GM04503 (cell line): ENCODE results near the gene PIF1.
"Not testable (repeated sequence)": the region's sequence is repeated elsewhere in the genome, so short reads cannot be mapped to it uniquely, and the experiment has no call there.

Experiments used
- DNase-seq: peaks from one replicate; pipeline ENCODE4 v3.0.0-alpha.2; 2012; ENCODE audit warnings: low read depth

Gene PIF1

DNA sequence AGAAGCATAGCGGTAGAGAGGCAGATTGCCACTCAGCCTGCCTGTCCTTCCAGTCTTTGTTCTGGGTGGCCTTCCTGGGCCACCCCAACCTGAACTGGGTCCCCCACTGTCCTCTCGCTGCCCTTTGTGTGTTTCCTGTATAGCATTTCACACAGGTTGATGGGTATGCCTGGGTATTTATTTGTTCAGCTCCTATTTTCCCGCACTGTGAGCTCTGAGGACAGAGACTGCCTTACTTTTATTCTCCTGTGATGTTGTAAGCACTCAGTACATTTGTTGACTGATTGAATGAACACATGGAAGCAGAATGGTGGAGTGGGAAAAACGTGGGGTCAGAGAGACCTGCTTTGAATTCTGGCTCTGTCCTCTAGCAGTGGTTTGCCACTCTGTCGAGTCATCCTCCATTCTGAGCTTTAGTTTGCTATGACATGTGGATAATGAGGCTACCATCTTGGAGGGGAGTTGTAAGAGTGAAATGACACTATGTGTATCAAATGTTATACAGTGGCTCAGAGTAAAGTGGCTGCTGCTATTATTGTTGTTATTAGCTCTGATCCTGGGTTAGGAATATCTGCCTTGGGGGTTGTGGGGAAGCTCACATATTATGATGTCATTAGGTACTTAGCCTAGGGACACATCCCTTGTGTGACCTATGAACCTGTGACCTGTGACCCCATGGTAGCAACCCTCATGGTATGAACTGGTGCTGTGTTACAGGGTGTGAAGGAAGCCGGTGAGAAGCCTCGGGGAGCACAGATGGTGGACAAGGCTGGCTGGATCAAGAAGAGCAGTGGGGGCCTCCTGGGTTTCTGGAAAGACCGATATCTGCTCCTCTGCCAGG lies 22.6 kb upstream of the PIF1 start:
- DNase-seq = no peak

DNA sequence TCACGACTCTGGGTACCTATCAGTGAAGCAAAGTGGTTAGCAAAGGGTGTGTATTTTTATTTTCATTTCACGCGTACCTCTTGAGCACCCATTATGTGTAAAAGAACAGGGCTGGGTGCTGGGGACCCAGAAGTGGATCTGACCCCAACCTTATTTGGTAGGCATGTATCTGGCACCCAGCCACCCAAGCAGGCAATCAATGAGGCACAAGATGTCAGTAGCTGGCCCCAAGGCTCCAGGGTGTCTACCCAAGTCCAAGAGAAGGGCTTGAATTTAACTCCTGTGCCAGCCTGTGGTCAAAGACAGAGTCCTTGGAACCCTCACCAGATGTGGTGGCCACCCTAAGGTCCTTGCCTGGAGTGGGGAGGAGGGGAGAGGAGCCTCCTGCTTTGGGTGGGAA lies 22.0 kb upstream of the PIF1 start:
- no peak for DNase-seq

DNA sequence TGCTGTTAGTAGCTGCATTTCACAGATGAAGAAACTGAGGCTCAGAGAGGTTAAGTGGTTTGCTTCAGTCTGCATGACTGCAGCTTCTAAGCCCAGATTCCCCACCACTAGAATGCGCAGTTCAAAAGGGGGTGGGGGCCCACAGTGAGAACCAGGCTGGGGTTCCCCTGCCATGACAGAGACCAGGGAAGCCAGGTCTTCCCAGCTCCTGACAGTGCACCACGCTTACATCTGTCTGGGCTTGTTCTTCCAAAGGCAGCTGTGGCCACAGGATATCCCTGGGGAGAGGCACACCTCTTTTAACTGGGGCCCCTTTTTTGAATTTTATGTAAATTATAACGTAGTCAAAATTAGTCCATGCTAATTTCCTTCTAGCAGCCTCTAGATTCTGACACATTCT lies 21.6 kb upstream of the PIF1 start:
- DNase-seq = no peak

DNA sequence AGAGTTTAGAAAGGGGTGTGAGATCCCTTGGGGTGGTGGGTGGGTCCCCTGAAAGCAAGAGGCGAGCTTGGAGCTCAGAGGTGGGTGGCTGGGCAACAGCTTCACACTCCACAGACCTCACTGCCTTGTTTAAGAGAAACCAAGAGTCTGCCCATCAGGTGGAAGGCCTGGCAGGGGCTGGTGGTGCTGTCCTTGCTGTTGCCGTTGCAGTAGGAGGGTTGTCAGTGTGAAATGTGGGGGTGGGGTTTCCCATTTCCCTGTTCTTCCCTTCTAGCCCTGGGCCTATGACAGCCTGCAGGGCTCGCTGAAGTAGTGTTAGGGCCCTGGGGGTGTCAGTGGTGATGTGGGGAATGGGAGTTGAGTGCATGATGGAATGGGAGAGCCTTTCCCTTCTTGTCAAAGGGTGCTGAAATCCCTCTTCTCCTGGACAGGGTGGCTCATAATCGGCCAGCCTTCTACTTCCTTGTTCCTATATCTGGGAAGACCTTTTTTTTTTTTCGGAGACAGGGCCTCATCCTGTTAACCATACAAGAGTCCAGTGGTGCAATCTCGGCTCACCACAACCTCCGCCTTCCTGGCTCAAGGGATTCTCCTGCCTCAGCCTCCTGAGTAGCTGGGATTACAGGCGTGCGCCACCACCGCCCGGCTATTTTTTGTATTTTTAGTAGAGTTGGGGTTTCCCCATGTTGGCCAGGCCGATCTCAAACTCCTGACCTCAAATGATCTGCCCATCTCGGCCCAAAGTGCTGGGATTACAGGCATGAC lies 20.6 kb upstream of the PIF1 start:
- no peak for DNase-seq

DNA sequence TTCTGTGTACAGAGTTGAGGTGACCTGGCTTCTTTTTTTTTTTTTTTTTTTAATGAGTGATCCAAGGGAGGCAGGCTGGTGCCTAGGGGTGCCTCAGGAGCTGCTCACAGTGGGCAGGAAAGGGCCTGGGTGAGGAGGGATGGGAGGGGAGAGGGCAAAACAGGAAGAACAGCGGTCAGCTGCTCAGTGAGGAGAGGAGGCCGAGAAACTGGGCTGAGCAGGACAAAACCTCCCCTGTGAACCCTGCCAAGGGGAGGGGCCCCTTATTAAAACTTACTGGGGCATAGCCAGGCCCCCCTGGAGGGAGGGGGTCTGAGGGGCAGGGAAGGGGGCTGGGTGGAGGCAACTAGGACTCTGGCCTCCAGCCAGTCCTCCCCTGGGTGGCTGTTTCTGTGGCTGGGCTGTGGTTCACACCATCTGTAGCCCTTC lies 19.8 kb upstream of the PIF1 start:
- no peak for DNase-seq

DNA sequence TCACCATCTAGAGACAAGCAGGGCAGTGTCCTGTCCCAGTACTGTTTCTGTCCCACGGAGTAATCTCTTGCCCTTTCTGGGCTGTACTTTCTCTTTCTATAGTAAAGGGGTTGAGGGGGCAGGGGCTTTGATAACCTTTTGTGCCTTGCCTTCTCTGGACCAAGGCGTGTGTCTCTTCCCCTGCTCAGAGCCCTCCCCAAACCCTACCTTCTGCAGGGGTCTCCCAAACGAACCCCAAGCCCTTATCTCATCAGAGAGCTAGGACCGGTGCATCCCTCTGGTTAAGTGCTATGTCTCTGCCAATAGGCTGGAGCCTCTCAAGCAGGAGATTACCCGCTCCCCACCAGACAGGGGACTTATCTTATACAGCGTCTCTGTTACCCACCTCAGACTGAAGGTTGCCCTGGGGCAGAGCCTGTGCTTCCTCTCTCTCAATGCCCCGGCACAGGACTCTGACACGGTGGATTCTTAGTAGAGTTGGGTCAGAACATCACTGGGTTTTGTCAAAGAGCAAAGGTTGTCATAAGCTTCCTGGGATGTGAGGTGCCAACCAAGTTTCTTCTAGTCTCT lies 19.2 kb upstream of the PIF1 start:
- no peak for DNase-seq

DNA sequence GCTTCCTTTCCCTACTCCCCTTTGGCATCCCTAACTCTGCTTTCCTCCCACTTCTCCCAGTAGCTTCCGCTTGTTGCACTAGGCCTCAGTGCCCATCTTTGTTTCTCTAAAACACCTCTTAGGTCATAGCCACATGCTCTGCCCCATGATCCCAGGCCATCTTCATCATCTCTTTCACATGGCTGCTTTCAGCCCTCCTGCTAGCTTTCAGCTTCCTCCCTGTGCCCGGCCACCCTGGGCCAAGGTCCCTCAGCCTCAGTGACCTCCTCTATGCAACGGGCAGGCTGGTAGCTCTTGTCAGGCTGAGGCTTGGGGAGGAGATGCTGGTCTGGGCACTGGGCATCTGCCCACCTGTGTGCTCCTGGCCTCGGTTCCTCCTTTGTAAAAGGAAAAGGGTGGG lies 18.5 kb upstream of the PIF1 start:
- no peak for DNase-seq

DNA sequence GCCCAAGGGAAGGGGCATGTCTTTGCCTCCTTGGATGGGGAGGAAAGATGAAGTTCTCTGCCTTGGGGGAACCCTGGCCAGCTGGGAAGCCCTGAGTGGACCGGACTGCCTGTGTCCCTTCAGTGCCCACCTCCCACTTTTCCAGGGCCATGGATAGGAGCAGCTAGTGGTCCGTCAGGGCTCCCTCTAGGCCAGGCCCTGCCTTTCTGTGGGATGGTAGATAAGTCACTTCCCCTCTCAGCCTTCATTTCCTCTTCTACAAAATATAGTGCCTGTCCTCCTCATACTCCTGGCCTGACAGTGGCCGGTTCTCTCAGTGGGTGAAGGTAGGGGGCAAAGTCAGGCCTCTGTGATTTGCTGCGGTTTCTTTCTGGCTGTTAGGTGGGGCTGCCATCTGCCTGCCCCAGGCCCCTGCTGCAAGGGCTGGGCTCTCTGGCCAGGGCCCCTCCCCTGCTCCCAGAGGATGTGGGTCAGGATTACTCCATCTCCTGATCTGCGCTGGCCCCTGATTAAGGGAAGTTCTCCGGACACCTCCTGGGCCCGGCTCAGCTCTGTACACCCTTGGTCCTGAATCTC lies 17.6 kb upstream of the PIF1 start:
- no peak for DNase-seq

DNA sequence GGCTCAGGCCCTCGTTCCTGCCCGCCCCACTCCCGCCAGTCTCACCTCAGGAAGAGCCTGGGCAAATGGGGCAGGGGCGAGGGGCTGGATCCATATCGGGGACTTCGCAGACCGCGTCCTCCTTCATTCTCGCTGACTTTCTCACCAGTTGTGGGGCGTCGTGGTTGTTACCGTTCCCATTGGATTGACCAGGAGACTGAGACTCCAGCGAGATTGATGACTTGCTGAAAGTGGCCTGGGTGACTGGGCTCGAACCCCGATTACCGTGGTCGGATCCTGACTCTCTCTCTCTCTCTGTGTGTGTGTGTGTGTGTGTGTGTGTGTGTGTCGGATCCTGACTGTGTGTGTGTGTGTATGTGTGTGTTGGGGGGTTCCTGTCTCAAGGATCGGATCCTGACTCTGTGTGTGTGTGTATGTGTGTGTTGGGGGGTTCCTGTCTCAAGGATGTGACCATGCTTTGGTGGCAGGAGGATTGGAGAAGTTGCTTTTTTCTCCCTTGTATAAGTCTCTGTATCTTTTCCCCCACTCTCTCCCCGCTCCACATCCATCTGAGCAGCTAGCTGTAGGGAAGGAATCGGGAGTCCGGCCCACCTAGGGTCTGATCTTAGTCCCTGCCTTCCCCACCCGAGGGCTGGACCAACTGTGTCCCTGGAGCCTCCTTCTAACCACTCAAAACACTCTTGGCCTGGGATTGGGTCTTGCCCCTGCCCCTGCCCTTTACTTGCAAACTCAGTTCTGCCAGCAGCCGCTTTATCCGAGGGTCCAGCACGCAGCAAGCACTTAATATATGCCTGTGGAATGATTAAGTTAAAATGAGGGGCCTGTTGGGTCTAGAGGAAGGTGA lies 16.9 kb upstream of the PIF1 start:
- DNase-seq = no peak

DNA sequence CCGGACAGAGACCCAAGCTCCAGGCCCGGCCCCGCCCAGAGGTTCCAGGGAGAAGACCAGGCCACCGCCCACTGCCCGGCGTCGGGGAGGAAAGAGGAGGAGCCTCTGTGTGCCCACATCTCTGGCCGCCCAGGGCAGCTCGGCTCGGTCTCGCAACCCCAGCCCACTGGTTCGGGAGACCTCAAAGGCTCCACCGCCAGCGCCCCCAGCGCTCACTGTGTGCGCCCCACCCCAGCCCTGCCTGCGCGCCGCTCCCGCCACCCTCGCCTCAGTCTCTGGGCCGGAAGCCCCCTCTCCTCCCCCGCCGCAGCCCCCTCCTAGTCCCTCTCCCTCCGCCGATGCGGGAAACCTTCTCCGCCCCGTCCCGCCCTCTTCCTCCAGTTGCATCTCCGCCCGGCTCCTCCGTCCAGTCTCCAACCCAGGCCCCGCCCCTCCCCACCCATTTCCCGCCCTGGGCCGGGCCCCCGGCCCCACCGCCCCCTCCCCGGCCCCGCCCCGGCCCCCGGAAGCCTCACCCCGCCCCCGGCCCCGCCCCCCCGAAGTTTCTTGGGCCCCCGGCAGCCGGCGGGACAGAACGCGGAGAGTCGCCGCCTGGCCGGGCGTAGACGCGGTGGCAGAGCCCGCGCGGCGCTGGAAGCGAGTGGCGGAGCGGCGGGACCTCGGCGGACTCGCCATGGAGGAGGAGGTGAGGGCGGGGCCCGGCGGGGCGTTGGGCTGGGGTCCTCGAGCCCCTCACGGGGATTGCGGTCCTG lies 16.1 kb upstream of the PIF1 start, which contains the start of gene PLEKHO2:
Gene PLEKHO2, plus strand, starts transcription at position 572 of the 752 bp plus-strand sequence. Its CDS starts 102 bp downstream, at position 674.
- DNase-seq = peak; percentile 60

DNA sequence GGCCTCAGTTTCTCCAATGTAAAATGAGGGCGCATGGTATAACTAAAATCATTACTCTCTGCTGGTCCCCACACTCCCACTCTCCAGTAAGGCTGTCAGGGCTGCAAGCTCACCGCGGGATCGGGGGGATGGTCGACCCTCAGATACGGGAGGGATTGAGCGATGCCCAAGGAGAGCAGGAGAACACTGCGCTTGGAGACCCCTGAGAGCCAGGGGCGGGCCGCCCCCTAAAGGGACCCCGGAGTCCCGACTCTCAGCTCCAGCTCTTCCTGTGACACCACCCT lies 15.6 kb upstream of the PIF1 start:
- no peak for DNase-seq

DNA sequence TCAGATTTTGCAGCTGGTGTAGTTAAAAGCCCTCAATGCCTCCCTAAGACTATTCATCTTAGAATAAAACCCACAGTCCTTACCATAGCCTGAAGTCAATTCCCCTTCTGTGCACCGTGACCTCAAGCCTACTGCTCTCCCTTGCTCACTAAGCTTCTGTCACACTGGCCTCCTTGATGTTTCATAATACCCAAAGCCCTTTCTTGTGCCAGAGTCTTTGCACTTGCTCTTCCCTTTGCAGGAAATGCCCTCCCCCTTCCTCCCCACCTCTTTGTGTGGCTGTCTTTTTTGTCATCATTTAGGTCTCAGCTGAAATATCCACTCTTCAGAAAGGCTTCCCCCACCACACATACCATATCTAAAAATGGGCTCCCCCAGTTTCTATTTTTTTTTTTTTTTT lies 12.1 kb upstream of the PIF1 start:
- DNase-seq = no peak

DNA sequence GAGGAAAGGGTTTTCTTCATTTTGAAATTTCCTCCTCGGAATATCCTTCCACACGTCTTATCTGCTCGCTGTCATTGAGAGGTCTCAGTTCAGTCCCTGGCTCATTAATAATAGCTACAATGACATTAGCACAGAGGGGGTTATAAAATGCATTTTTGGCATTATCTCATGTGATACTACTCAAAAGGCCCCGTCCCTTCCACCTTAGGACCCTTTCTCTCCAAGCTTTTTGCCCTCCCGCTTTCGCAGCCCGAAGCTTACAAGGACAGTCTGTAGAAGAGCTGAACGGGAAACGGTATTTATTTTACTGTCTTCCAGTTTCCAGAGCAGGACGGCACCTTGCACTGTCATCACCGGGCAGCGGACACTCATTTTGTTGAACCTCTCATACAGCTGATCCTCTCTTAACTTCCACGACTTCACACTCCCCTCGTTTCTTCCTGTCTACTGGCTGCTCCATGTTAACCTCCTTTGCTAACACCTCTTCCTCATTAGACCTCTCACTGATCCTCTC lies 10.6 kb upstream of the PIF1 start:
- DNase-seq = no peak

DNA sequence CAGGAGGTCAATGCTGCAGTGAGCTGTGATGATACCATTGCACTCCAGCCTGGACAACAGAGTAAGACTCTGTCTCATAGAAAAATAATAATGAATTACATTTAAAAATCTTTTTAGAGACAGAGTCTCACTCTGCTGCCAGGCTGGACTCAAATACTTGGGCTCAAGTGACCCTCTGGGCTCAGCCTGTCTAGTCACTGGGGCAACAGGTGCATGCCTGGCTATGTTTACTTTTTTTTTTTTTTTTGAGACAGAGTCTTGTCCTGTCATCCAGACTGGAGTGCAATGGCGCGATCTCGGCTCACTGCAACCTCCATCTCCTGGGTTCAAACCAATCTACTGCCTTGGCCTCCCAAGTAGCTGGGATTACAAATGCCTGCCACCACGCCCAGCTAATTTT lies 8.2 kb upstream of the PIF1 start:
- no peak for DNase-seq

DNA sequence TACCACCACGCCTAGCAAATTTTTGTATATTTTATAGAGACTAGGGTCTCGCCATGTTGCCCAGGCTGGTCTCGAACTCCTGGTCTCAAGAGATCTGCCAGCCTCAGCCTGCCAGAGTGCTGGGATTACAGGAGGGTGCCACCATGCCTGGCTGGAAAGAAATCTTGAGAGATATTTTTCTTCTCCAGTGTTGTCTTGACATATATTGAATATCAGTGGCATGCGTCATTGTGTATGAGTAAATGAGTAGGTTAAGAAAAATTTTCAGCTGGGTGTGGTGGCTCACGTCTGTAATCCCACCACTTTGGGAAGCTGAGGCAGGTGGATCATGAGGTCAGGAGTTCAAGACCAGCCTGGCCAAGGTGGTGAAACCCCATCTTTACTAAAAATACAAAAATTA lies 3.5 kb upstream of the PIF1 start:
- no peak for DNase-seq

DNA sequence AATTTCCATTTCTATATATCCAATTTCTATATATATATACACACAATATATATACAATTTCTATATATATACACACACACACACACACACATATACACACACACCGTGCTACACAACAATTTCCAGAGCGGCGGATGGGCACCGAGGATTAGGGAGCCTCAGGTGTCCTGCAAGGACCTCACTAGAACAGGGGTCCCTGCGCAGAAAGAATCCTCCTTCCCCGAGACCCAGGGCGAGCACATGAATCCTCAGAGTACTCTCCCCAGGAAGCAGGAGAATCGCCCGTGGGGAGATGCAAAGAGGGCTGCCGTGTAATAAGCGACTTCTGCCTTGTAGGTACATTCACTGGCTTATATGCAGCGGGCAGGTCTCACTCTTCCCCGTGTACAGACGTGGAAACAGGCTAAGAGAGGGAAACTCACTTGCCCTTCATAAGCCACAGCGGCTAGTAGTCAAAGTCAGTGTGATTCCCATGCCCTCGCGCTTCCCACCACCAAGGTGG lies 467 bp downstream of the PIF1 start:
- DNase-seq = no peak

DNA sequence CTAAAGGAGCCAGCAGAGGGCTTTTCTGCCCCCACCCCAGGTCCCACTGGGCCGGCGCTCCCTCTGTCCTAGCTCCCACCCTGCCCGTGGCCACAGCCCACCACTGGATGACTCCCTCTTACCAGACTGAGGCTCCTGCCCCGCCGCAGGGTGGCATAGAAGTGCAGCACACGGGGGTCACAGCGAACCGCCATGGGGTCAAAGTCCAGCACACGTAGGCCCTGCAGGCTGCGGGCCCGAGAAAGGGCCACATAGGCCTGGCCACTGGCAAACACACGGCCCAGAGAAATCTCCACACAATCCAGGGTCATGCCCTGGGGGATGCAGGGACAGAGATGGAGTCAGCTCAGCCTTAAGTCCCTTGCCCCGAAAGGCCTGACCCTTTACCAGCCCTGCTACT lies 9.0 kb downstream of the PIF1 start:
- no peak for DNase-seq

DNA sequence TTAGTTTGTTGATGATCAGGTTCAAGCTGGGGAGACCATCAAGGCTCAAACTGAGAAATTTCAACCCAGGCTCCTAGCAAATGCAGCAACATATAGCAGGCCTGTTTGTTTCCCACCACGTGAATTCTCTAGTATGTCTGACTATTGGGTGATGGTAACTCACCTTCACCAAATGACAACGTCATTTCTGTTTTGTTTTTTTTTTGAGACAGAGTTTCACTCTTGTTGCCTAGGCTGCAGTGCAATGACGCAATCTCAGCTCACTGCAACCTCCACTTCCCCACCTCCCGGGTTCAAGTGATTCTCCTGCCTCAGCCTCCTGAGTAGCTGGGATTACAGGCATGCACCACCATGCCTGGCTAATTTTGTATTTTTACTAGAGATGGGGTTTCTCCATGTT lies 10.5 kb downstream of the PIF1 start:
- DNase-seq = not testable (repeated sequence)

DNA sequence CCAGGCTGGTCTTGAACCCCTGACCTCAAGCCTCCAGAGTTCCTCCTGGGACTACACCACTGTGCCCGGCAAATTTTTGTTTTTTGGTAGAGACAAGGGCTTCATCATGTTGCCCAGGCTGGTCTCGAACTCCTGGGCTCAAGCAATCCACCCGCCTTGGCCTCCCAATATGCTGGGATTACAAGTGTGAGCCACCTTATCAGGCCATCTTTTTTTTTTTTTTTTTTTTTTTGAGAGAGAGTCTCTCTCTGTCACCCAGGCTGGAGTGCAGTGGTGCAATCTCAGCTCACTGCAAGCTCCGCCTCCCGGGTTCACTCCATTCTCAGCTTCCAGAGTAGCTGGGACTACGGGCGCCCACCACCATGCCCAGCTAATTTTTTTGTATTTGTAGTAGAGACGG lies 11.2 kb downstream of the PIF1 start:
- DNase-seq = not testable (repeated sequence)

DNA sequence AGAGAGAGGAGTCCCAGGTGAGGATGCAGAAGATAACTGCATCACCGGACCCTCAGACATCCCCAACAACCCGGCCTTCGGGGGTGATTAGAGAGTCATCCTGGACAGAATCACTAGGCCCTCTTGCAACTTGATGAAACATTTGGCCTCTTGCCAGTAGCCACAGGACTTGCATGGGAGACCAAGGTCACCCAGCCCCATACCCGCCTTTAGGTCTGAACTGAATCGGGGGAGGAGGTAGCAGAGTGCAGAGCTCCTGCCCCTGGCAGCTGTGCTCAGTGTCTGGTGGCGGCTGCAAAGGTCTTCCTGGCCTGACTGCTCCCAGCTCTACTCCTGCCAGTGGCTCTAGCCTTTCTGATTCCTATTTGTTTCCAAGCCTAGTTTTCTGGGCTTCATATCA lies 12.4 kb downstream of the PIF1 start:
- DNase-seq = no peak
